Activated CD8-positive, alpha-beta T cell treated with anti-CD3 and anti-CD28 coated beads for 36 hours (primary cell): ENCODE results near the gene SS18L1. TPM values are rescaled to one million over a fixed set of nuclear protein-coding genes. Genes with fewer than 3 reads are reported as not detected.
"Not testable (repeated sequence)": the region's sequence is repeated elsewhere in the genome, so short reads cannot be mapped to it uniquely, and the experiment has no call there.

Experiments
- ATAC-seq: fragments of 200-7000 bp; cut with Tn5 transposase; one replicate; pipeline ENCODE4 v1.10.0; 2021; ENCODE audit warnings: mild to moderate bottlenecking, moderate library complexity
- CTCF ChIA-PET: fragments of 350-600 bp; sonication (Branson Sonifier 250); formaldehyde crosslinking; loops from one replicate; lab custom pipeline; 2021; ENCODE audit warnings: antibody characterized with exemption; lab: Charles Lee
- POLR2A ChIA-PET: fragments of 350-600 bp; sonication (Branson Sonifier 250); formaldehyde crosslinking; loops from one replicate; lab custom pipeline; 2021; ENCODE audit warnings: antibody characterized with exemption; lab: Charles Lee
- DNase-seq: peaks from one replicate; pipeline ENCODE4 v3.0.0-alpha.2; 2020
- H3K27ac Mint-ChIP-seq: one replicate; pipeline ENCODE4 v1.8.0; 2021; ENCODE audit warnings: mild to moderate bottlenecking, mixed read lengths
- H3K27me3 Mint-ChIP-seq: one replicate; pipeline ENCODE4 v1.8.0; 2021; ENCODE audit warnings: mixed read lengths
- H3K36me3 Mint-ChIP-seq: one replicate; pipeline ENCODE4 v1.8.0; 2021; ENCODE audit warnings: low read depth, mixed read lengths
- H3K4me1 Mint-ChIP-seq: one replicate; pipeline ENCODE4 v1.8.0; 2021; ENCODE audit warnings: low read depth, mixed read lengths
- H3K4me3 Mint-ChIP-seq: one replicate; pipeline ENCODE4 v1.8.0; 2021; ENCODE audit warnings: mild to moderate bottlenecking, moderate library complexity, mixed read lengths
- H3K9me3 Mint-ChIP-seq: one replicate; pipeline ENCODE4 v1.8.0; 2021; ENCODE audit warnings: mixed read lengths
- intact Hi-C: fragments of 100-400 bp; cut with micrococcal nuclease; formaldehyde crosslinking; loops from one replicate; pipeline ENCODE4 v1.10.0; 2022
- total RNA-seq, 2 experiments: library from RNA; stranded (reverse); gene quantifications; one replicate each; pipeline ENCODE4 v1.2.3, GENCODE V29; 2021
- TF ChIP-seq, protein P1 (sequence below): fragments of 200-600 bp; IDR thresholded peaks from one replicate; pipeline ENCODE4 v1.8.0; 2022; ENCODE audit warnings: antibody characterized with exemption, mild to moderate bottlenecking

Gene SS18L1
- total RNA-seq, 2 experiments from 2014 or later = 15.3 to 16.1 TPM

DNA sequence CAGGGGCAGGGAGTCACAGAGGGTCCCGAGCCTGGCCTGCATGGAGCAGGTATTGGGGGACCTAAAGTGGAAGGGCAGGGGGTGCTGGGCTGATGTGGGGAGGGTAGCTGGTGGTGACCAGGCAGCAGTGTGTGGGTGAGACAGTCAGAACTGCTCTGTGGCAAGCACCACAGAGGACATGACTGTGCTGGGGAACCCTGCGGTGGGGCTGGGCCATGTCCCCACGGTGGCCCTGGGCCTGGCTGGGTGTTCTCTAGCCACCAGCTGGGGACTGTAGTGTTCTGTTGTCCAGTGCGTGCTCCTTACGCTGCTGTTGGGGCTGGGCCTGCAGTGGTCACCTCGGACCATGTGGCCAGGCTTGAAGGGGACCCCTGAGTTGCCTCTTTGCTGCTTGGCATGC, 3.6 kb downstream of the SS18L1 start:
- no peak for DNase-seq
- no peaks in the 10 kb centered on the region for H3K9me3 Mint-ChIP-seq
- intact Hi-C loops = no loop called here
- H3K27ac Mint-ChIP-seq = no peak overlapping the region
- peaks cover 25% of the 10 kb centered on the region for H3K4me1 Mint-ChIP-seq
- CTCF ChIA-PET = no interaction called here
- no peak for ATAC-seq
- TF ChIP-seq, protein P1, sequence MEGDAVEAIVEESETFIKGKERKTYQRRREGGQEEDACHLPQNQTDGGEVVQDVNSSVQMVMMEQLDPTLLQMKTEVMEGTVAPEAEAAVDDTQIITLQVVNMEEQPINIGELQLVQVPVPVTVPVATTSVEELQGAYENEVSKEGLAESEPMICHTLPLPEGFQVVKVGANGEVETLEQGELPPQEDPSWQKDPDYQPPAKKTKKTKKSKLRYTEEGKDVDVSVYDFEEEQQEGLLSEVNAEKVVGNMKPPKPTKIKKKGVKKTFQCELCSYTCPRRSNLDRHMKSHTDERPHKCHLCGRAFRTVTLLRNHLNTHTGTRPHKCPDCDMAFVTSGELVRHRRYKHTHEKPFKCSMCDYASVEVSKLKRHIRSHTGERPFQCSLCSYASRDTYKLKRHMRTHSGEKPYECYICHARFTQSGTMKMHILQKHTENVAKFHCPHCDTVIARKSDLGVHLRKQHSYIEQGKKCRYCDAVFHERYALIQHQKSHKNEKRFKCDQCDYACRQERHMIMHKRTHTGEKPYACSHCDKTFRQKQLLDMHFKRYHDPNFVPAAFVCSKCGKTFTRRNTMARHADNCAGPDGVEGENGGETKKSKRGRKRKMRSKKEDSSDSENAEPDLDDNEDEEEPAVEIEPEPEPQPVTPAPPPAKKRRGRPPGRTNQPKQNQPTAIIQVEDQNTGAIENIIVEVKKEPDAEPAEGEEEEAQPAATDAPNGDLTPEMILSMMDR = no peak
- POLR2A ChIA-PET = interaction anchor here (1.0 kb wide), 1 partner anchor 12 kb away, joined by 5 read pairs; no protein-coding TSS in a partner anchor
- H3K27me3 Mint-ChIP-seq = no peaks in the 10 kb centered on the region
- H3K36me3 Mint-ChIP-seq = peaks cover 6% of the 10 kb centered on the region
- no peak overlapping the region for H3K4me3 Mint-ChIP-seq

DNA sequence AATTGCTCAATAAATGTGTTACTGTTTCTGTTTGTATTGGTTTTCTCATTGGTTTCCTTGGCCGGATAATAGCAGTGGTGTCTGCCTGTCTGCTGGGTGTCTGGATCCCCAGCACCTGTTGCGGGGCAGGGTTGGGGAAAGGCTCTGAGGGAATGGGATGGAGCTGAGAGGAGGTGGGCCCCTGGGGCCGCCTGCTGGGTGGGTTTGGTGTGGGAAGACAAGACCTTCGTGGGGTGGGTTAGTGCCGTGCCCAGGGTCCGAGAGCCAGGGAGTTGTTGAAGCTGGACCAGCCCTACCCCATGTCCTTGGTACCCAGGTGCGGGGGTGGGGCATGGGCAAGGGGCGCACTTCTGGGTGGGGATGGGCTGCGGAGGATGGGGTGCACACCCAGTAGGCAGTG, 4.0 kb downstream of the SS18L1 start:
- DNase-seq (no peak), ATAC-seq (no peak)
- Mint-ChIP-seq H3K4me1 (peaks cover 25% of the 10 kb centered on the region), H3K9me3 (no peaks in the 10 kb centered on the region), H3K36me3 (peaks cover 8% of the 10 kb centered on the region), H3K27me3 (no peaks in the 10 kb centered on the region), H3K27ac (no peak overlapping the region), H3K4me3 (no peak overlapping the region)
- TF ChIP-seq, protein P1 = no peak
- intact Hi-C loops = no loop called here
- CTCF ChIA-PET = no interaction called here
- POLR2A ChIA-PET = interaction anchor here (1.0 kb wide), 1 partner anchor 12 kb away, joined by 5 read pairs; no protein-coding TSS in a partner anchor

DNA sequence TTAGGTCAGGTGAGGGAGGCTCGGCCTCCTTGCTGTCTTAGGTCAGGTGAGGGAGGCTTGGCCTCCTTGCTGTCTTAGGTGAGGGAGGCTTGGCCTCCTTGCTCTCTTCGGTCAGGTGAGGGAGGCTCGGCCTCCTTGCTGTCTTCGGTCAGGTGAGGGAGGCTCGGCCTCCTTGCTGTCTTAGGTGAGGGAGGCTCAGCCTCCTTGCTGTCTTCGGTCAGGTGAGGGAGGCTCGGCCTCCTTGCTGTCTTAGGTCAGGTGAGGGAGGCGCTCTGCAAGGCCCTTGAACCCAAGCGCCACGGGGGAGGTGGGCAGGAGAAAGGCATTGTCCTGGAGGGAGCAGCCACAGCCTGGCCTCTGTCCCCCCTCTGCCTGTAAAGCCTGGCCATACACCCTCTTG, 4.8 kb downstream of the SS18L1 start:
- H3K27ac Mint-ChIP-seq, ATAC-seq: not testable (repeated sequence)

DNA sequence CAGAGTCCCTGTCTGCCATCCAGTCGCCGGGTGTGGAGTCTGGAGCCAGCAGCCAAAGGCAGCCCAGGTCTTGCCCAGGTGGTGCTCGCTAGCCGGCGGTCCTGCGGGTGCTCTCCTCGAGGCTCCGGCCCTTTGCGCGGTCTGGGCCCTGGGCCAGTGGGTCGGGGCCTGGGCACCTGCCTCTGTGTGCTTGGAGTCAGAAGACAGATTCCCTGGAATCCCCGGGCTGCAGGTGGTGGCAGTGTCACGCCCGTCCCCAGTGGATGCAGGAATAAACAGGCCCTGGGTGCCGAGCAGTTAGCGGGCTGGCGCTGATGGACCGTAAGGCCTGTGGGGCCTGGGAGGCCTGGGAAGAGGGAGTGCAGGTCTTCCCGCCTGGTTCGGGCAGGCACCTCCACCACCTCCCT, 5.3 kb downstream of the SS18L1 start:
- ChIA-PET CTCF (no interaction called here), POLR2A (no interaction called here)
- DNase-seq = no peak
- H3K36me3 Mint-ChIP-seq = peaks cover 20% of the 10 kb centered on the region
- H3K9me3 Mint-ChIP-seq = no peaks in the 10 kb centered on the region
- TF ChIP-seq, protein P1 = no peak
- H3K27ac Mint-ChIP-seq = no peak overlapping the region
- H3K27me3 Mint-ChIP-seq = no peaks in the 10 kb centered on the region
- ATAC-seq = no peak
- intact Hi-C loops = no loop called here
- no peak overlapping the region for H3K4me3 Mint-ChIP-seq
- peaks cover 25% of the 10 kb centered on the region for H3K4me1 Mint-ChIP-seq

More for the DNA sequence above, 4.8 kb downstream of the SS18L1 start:
- DNase-seq, H3K4me3 Mint-ChIP-seq, intact Hi-C loops, POLR2A ChIA-PET, H3K9me3 Mint-ChIP-seq, CTCF ChIA-PET, H3K27me3 Mint-ChIP-seq: not testable (repeated sequence)
- Mint-ChIP-seq H3K36me3 (peaks cover 15% of the 10 kb centered on the region), H3K4me1 (peaks cover 25% of the 10 kb centered on the region)

DNA sequence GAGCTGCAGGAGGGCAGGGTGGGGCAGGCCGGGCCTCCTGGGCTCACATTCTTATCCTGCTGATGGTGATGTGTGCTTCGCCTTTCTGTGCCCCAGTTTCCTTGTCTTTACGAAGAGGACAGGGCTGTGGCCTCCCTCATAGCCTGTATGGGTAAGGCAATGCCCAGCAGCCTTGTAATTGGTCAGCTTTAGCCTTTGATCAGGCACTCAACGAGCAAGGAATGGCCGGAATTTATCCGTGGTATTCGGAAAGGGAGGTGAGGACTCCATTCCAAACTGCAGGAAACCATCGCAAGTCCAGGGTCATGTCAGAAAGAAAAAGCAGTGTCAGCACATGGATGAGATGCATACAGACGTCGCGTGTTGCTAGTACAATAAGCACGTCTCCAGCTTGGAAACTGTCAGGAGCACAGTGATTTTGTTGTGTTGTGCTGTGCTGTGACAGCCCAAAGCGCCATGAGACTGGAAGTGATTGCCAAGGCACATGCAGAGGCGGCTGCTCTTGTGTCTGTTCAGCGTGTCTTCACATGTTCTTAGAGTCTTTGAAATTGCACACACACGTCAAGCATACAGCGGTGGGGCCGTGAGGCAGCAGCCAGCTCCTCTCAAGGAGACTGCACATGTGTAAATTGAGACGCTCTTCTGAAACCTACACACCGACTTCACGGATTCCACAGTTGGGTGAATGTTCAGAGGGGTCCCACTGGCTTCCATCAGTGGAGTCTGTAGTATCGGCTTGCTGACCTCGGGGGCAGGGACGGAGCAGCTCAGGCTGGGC, 6.2 kb downstream of the SS18L1 start:
- no peak for DNase-seq
- no peak for ATAC-seq
- Mint-ChIP-seq H3K4me1 (peaks cover 22% of the 10 kb centered on the region), H3K27ac (no peak overlapping the region), H3K9me3 (no peaks in the 10 kb centered on the region), H3K36me3 (peaks cover 25% of the 10 kb centered on the region), H3K4me3 (no peak overlapping the region), H3K27me3 (no peaks in the 10 kb centered on the region)
- TF ChIP-seq, protein P1 = no peak
- ChIA-PET CTCF (no interaction called here), POLR2A (interaction anchor here (0.8 to 0.9 kb wide), 2 partner anchors 8 to 34 kb away, joined by 3 to 4 read pairs; partner anchors contain the start of gene MTG2)
- intact Hi-C loops = no loop called here
